PC-9 (cell line): Measurements from ENCODE around the gene COL21A1.

Experiments used
- CTCF ChIP-seq: fragments of 200-600 bp; sonication (generic); conservative IDR thresholded peaks from 2 replicates; pipeline ENCODE4 v1.6.1; 2017; ENCODE audit warnings: mixed run types, antibody characterized with exemption, mild to moderate bottlenecking, moderate library complexity
- EZH2 ChIP-seq: fragments of 200-600 bp; sonication (generic); IDR thresholded peaks from 2 replicates; pipeline ENCODE4 v1.8.0; 2017; ENCODE audit warnings: antibody characterized with exemption, low read depth

- TF ChIP-seq CTCF (no peak), EZH2 (no peak)
Observed at GRCh38 chr6:56288347-56288746, 41.0 kb upstream of the COL21A1 start.
